Neuronal stem cell (in vitro differentiated cells): ENCODE results near the gene MTNR1A.

Experiments used
- DNase-seq: peaks from one replicate; pipeline ENCODE4 v3.0.0-alpha.2; 2013; ENCODE audit warnings: low spot score
- H2AFZ ChIP-seq: one replicate; pipeline ENCODE4 v1.6.1; 2013; ENCODE audit warnings: mild to moderate bottlenecking, low read length, inconsistent platforms
- H2AK5ac ChIP-seq: 2 replicates; pipeline ENCODE4 v1.6.1; 2013; ENCODE audit warnings: low read depth, mild to moderate bottlenecking, inconsistent platforms, low read length, moderate library complexity, mixed read lengths
- H2BK120ac ChIP-seq: 2 replicates; pipeline ENCODE4 v1.6.1; 2013; ENCODE audit warnings: low read depth, mild to moderate bottlenecking, inconsistent platforms, low read length, moderate library complexity, mixed read lengths
- H2BK12ac ChIP-seq: one replicate; pipeline ENCODE4 v1.6.1; 2013; ENCODE audit warnings: low read length, inconsistent platforms
- H2BK15ac ChIP-seq: 2 replicates; pipeline ENCODE4 v1.6.1; 2013; ENCODE audit warnings: mild to moderate bottlenecking, low read length, inconsistent platforms, mixed read lengths
- H2BK5ac ChIP-seq: one replicate; pipeline ENCODE4 v1.6.1; 2013; ENCODE audit warnings: inconsistent platforms, mild to moderate bottlenecking, low read length, moderate library complexity
- H3K14ac ChIP-seq: one replicate; pipeline ENCODE4 v1.6.1; 2013; ENCODE audit warnings: low read length, inconsistent platforms
- H3K18ac ChIP-seq: 2 replicates; pipeline ENCODE4 v1.6.1; 2013; ENCODE audit warnings: low read length, inconsistent platforms
- H3K23ac ChIP-seq: 2 replicates; pipeline ENCODE4 v1.6.1; 2013; ENCODE audit warnings: low read depth, mild to moderate bottlenecking, mixed read lengths, low read length, inconsistent platforms; ENCODE audit not compliant: poor library complexity
- H3K27ac ChIP-seq: replicated peaks from 3 replicates; pipeline ENCODE4 v1.5.1; 2013; ENCODE audit warnings: low read length, inconsistent platforms
- H3K27me3 ChIP-seq, 3 experiments: 2 replicates each; pipeline ENCODE4 v1.6.1; 2013; ENCODE audit warnings: low read length in 3 of 3, mild to moderate bottlenecking in 2 of 3, inconsistent platforms in 1 of 3, low read depth in 1 of 3, mixed read lengths in 1 of 3, moderate library complexity in 1 of 3; ENCODE audit not compliant: control insufficient read depth in 3 of 3, insufficient read depth in 3 of 3
- H3K36me3 ChIP-seq, 2 donors: replicated peaks in 1 of 2; 2 replicates each; pipeline ENCODE4 v1.6.1; 2013; ENCODE audit warnings: low read length in 2 of 2; ENCODE audit not compliant: control insufficient read depth in 2 of 2, insufficient read depth in 2 of 2
- H3K4ac ChIP-seq: 2 replicates; pipeline ENCODE4 v1.6.1; 2013; ENCODE audit warnings: inconsistent platforms, mild to moderate bottlenecking, low read length, moderate library complexity
- H3K4me1 ChIP-seq, 2 donors: 1 replicate in 1 of 2; 2 replicates in 1 of 2; pipeline ENCODE4 v1.6.1; 2013; ENCODE audit warnings: low read length in 2 of 2, low read depth in 1 of 2; ENCODE audit not compliant: control insufficient read depth in 2 of 2, insufficient read depth in 1 of 2
- H3K4me2 ChIP-seq: one replicate; pipeline ENCODE4 v1.6.1; 2013; ENCODE audit warnings: mild to moderate bottlenecking, low read length, inconsistent platforms; ENCODE audit not compliant: insufficient read depth, poor library complexity, severe bottlenecking
- H3K4me3 ChIP-seq, 2 donors: 2 replicates each; pipeline ENCODE4 v1.5.1; 2013; ENCODE audit warnings: low read length in 2 of 2, mild to moderate bottlenecking in 2 of 2, inconsistent platforms in 1 of 2, moderate library complexity in 1 of 2
- H3K79me1 ChIP-seq: one replicate; pipeline ENCODE4 v1.6.1; 2013; ENCODE audit warnings: low read depth, mild to moderate bottlenecking, inconsistent platforms, low read length, moderate library complexity
- H3K9ac ChIP-seq: one replicate; pipeline ENCODE4 v1.6.1; 2013; ENCODE audit warnings: mild to moderate bottlenecking, low read depth, low read length, inconsistent platforms; ENCODE audit not compliant: poor library complexity
- H3K9me3 ChIP-seq, 2 donors: replicated peaks in 1 of 2; 2 replicates each; pipeline versions ENCODE3 to v1.6.1; 2013; ENCODE audit warnings: low read length in 2 of 2, mild to moderate bottlenecking in 2 of 2, inconsistent platforms in 1 of 2, low read depth in 1 of 2, mixed read lengths in 1 of 2, moderate library complexity in 1 of 2; ENCODE audit not compliant: control insufficient read depth in 2 of 2, insufficient read depth in 1 of 2
- H4K8ac ChIP-seq: one replicate; pipeline ENCODE4 v1.6.1; 2013; ENCODE audit warnings: low read depth, mild to moderate bottlenecking, inconsistent platforms, low read length, moderate library complexity
- H4K91ac ChIP-seq: one replicate; pipeline ENCODE4 v1.6.1; 2013; ENCODE audit warnings: low read length, low read depth, mild to moderate bottlenecking, inconsistent platforms; ENCODE audit not compliant: poor library complexity
- WGBS, 2 donors: extraction: QIAGEN DNeasy Blood & Tissue Kit; methylation state at CpG; one replicate each; pipeline ENCODE4 v1.1.7; 2013; ENCODE audit warnings: missing lambda C conversion rate in 2 of 2, mixed read lengths in 1 of 2; ENCODE audit not compliant: insufficient read length in 2 of 2, insufficient replicate concordance in 1 of 2; ENCODE audit errors: extremely low coverage in 2 of 2; 5-methylcytosine and 5-hydroxymethylcytosine counted together

MTNR1A gene

GRCh38 chr4:186487726-186488125, 67.6 kb downstream of the MTNR1A start:
- no peak overlapping the region for H2AFZ ChIP-seq
- no peaks in the 10 kb centered on the region for H3K36me3 ChIP-seq
- H2BK12ac ChIP-seq: no peak overlapping the region
- no peak overlapping the region for H3K14ac ChIP-seq
- no peak overlapping the region for H3K23ac ChIP-seq
- no peak overlapping the region for H2AK5ac ChIP-seq
- H3K4me3 ChIP-seq: no peak overlapping the region
- H2BK15ac ChIP-seq: no peak overlapping the region
- H4K91ac ChIP-seq: no peak overlapping the region
- H2BK120ac ChIP-seq: no peak overlapping the region
- no peak overlapping the region for H2BK5ac ChIP-seq
- H3K9me3 ChIP-seq: peaks cover 4% of the 10 kb centered on the region in 2 donors
- WGBS, 2 donors: no CpG with 5 or more reads among the region's 9 CpGs
- H4K8ac ChIP-seq: no peak overlapping the region
- H3K9ac ChIP-seq: no peak overlapping the region
- no peak for DNase-seq
- no peak overlapping the region for H3K4ac ChIP-seq
- H3K4me1 ChIP-seq: peaks cover 13 to 14% of the 10 kb centered on the region in 2 donors
- H3K27me3 ChIP-seq: no peaks in the 10 kb centered on the region
- no peak overlapping the region for H3K18ac ChIP-seq
- H3K79me1 ChIP-seq: peaks cover 2% of the 10 kb centered on the region
- H3K27ac ChIP-seq: no peak overlapping the region
- no peak overlapping the region for H3K4me2 ChIP-seq

- H2BK15ac ChIP-seq: peak overlapping the region; percentile 38
- peak overlapping the region; percentile 91 for H2AFZ ChIP-seq
- no peak overlapping the region for H3K23ac ChIP-seq
- H3K14ac ChIP-seq: peak overlapping the region; percentile 23
- no peaks in the 10 kb centered on the region for H3K36me3 ChIP-seq
- H2BK5ac ChIP-seq: no peak overlapping the region
- no peak overlapping the region for H2AK5ac ChIP-seq
- no peak overlapping the region for H4K8ac ChIP-seq
- DNase-seq: peak; percentile 24
- no peak overlapping the region for H3K9ac ChIP-seq
- peak overlapping the region in 1 of 2 donors; percentile 7 for H3K4me3 ChIP-seq
- peak overlapping the region; percentile 97 for H3K27ac ChIP-seq
- H3K27me3 ChIP-seq: no peaks in the 10 kb centered on the region
- peak overlapping the region; percentile 73 for H2BK120ac ChIP-seq
- WGBS, 2 donors: no CpG with 5 or more reads among the region's 11 CpGs
- H3K4ac ChIP-seq: no peak overlapping the region
- H3K18ac ChIP-seq: peak overlapping the region; percentile 89
- H3K4me1 ChIP-seq: peaks cover 13 to 18% of the 10 kb centered on the region in 2 donors
- peaks cover 4% of the 10 kb centered on the region for H3K79me1 ChIP-seq
- H3K9me3 ChIP-seq: peaks cover 3 to 4% of the 10 kb centered on the region in 2 donors
- H4K91ac ChIP-seq: no peak overlapping the region
- H3K4me2 ChIP-seq: peak overlapping the region; percentile 55
- peak overlapping the region; percentile 87 for H2BK12ac ChIP-seq
Observed at GRCh38 chr4:186486172-186486571, 69.2 kb downstream of the MTNR1A start.

DNA sequence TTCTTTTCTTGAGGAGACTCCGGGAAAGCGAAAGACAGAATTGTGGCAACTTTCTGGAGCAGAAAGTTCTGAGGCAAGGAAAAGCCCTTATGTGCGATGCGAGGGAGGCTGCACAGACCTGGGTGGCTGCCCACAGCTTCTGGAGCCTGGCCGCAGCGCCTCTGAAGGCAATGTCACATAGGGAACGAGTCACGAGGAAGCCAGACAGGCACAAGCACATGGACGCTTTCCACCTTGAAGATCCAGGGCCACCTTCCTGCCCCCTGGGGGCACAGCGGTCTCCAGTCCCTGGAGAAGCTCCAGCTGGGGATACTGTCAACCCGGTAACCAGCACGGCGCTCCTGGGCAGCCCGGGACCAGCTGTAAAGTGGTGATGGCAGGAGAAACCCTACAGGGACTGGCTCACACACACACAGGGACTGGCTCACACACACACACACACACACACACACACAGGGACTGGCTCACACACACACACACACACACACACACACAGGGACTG, 69.8 kb downstream of the MTNR1A start:
- H4K8ac ChIP-seq: peak overlapping the region; percentile 58
- H2BK5ac ChIP-seq: peak overlapping the region; percentile 83
- peak; percentile 45 for DNase-seq
- H3K23ac ChIP-seq: no peak overlapping the region
- peaks cover 13 to 18% of the 10 kb centered on the region in 2 donors for H3K4me1 ChIP-seq
- peak overlapping the region; percentile 97 for H3K27ac ChIP-seq
- H3K36me3 ChIP-seq: no peaks in the 10 kb centered on the region
- no CpG with 5 or more reads among the region's 14 CpGs for WGBS, 2 donors
- no peak overlapping the region for H2AK5ac ChIP-seq
- H2AFZ ChIP-seq: peak overlapping the region; percentile 91
- H3K27me3 ChIP-seq: no peaks in the 10 kb centered on the region
- peak overlapping the region; percentile 93 for H2BK15ac ChIP-seq
- peak overlapping the region; percentile 20 to 50 for H3K4me3 ChIP-seq
- peak overlapping the region; percentile 4 for H2BK12ac ChIP-seq
- peak overlapping the region; percentile 98 for H3K18ac ChIP-seq
- H3K9ac ChIP-seq: peak overlapping the region; percentile 46
- H3K9me3 ChIP-seq: peaks cover 3 to 4% of the 10 kb centered on the region in 2 donors
- H3K14ac ChIP-seq: no peak overlapping the region
- H2BK120ac ChIP-seq: peak overlapping the region; percentile 56
- H4K91ac ChIP-seq: no peak overlapping the region
- H3K79me1 ChIP-seq: peaks cover 4% of the 10 kb centered on the region
- peak overlapping the region; percentile 90 for H3K4ac ChIP-seq
- H3K4me2 ChIP-seq: peak overlapping the region; percentile 55

GRCh38 chr4:186485150-186485549, 70.2 kb downstream of the MTNR1A start:
- peak overlapping the region; percentile 60 for H4K91ac ChIP-seq
- H3K9me3 ChIP-seq: peaks cover 3 to 4% of the 10 kb centered on the region in 2 donors
- peak overlapping the region; percentile 91 for H2AFZ ChIP-seq
- H3K79me1 ChIP-seq: peaks cover 4% of the 10 kb centered on the region
- no peak overlapping the region for H3K14ac ChIP-seq
- H3K9ac ChIP-seq: no peak overlapping the region
- H3K23ac ChIP-seq: no peak overlapping the region
- H2BK5ac ChIP-seq: peak overlapping the region; percentile 83
- H2BK15ac ChIP-seq: no peak overlapping the region
- peak overlapping the region in 1 of 2 donors; percentile 20 for H3K4me3 ChIP-seq
- peak overlapping the region; percentile 55 for H3K4me2 ChIP-seq
- peak overlapping the region; percentile 97 for H3K27ac ChIP-seq
- H3K4me1 ChIP-seq: peaks cover 13 to 18% of the 10 kb centered on the region in 2 donors
- H3K18ac ChIP-seq: peak overlapping the region; percentile 58
- no peaks in the 10 kb centered on the region for H3K36me3 ChIP-seq
- H2BK12ac ChIP-seq: peak overlapping the region; percentile 94
- no peak overlapping the region for H2AK5ac ChIP-seq
- DNase-seq: peak; percentile 18
- no peak overlapping the region for H2BK120ac ChIP-seq
- no peaks in the 10 kb centered on the region for H3K27me3 ChIP-seq
- H3K4ac ChIP-seq: no peak overlapping the region
- no CpG with 5 or more reads among the region's 5 CpGs for WGBS, 2 donors
- H4K8ac ChIP-seq: no peak overlapping the region
